ENCODE data around the gene FRMD4B.

Gene FRMD4B

DNA sequence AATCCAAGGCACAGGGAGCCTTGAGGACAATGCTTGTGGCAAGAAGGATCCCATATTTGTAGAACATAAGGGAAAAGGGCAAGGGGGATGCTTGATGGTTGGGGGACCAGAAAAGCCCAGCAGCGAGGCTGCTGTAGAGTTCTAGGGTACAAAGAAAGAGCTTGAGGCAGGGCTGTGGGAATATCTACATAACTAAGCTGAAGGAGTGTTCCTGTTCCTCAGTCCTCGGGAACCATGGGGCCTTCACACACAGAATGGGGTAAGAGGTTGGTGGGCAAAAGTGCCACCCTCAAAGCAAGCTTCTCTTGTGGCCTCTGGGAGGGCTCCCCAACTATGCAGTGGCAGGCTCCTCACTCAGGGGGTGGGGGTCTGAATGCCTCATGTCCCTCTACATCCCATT, 6.5 kb upstream of the FRMD4B start:
- Histone ChIP-seq H3K9ac (ENCODE audit: low read length) (no peak overlapping the region), H3K36me3 (ENCODE audit: insufficient read depth, low read length) (no peaks in the 10 kb centered on the region), H3F3A (ENCODE audit: insufficient read depth, low read length) (no peaks in the 10 kb centered on the region), H3K4me1 (ENCODE audit: insufficient read depth, low read length, severe bottlenecking) (no peaks in the 10 kb centered on the region), H3K9me2 (ENCODE audit: low read depth, low read length) (no peaks in the 10 kb centered on the region), H3K27ac (ENCODE audit: low read depth, low read length, poor library complexity, severe bottlenecking) (no peak overlapping the region), H3K79me2 (ENCODE audit: insufficient read depth, low read length) (no peaks in the 10 kb centered on the region), H3K27me3 (ENCODE audit: insufficient read depth, low read length) (0 out of 2 replicates have a peak, but pooled peaks cover 3% of the 10 kb centered on the region), H3K9me3 (ENCODE audit: low read length) (0 out of 2 replicates have a peak, but pooled peaks cover 3% of the 10 kb centered on the region), H3K4me2 (ENCODE audit: low read length) (no peak overlapping the region), H4K20me1 (ENCODE audit: insufficient read depth, low read length) (no peaks in the 10 kb centered on the region), H2AFZ (ENCODE audit: low read length) (no peak overlapping the region), H3K4me3 (ENCODE audit: low read depth, low read length, poor library complexity, severe bottlenecking) (no peak overlapping the region)
- TF ChIP-seq CTCF (IDR thresholded peaks at IDR 0.05; ENCODE audit: low read length) (no peak), EZH2 (IDR thresholded peaks at IDR 0.05; ENCODE audit: borderline replicate concordance, low read length) (no peak)

GRCh38 chr3:69391554-69391953, 5.7 kb upstream of the FRMD4B start:
- Histone ChIP-seq H3K9me3 (ENCODE audit: low read length) (0 out of 2 replicates have a peak, but pooled peaks cover 3% of the 10 kb centered on the region), H3K9ac (ENCODE audit: low read length) (no peak overlapping the region), H4K20me1 (ENCODE audit: insufficient read depth, low read length) (no peaks in the 10 kb centered on the region), H3K4me1 (ENCODE audit: insufficient read depth, low read length, severe bottlenecking) (no peaks in the 10 kb centered on the region), H3K27me3 (ENCODE audit: insufficient read depth, low read length) (0 out of 2 replicates have a peak, but pooled peaks cover 3% of the 10 kb centered on the region), H3K27ac (ENCODE audit: low read depth, low read length, poor library complexity, severe bottlenecking) (no peak overlapping the region), H3K4me2 (ENCODE audit: low read length) (no peak overlapping the region), H3K9me2 (ENCODE audit: low read depth, low read length) (no peaks in the 10 kb centered on the region), H2AFZ (ENCODE audit: low read length) (no peak overlapping the region), H3K4me3 (ENCODE audit: low read depth, low read length, poor library complexity, severe bottlenecking) (no peak overlapping the region), H3F3A (ENCODE audit: insufficient read depth, low read length) (no peaks in the 10 kb centered on the region), H3K36me3 (ENCODE audit: insufficient read depth, low read length) (no peaks in the 10 kb centered on the region), H3K79me2 (ENCODE audit: insufficient read depth, low read length) (no peaks in the 10 kb centered on the region)
- TF ChIP-seq CTCF (IDR thresholded peaks at IDR 0.05; ENCODE audit: low read length), result no peak
- no peak for TF ChIP-seq EZH2 (IDR thresholded peaks at IDR 0.05; ENCODE audit: borderline replicate concordance, low read length)

DNA sequence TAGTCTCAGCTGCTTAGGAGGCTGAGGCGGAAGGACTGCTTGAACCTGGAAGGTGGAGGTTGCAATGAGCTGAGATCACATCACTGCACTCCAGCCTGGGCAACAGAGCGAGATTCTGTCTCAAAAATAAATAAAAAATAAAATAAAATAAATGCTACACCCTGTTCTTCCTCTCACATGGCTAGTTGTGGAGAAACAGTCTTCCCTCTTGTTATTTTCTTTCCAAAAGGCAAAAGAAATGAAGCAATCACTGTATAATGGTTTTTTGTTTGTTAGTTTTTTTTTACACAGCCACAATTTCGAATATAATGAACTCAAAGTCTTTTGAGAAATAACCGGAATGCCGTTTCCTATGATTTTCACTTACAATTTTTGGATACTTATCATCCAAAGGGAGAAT, 4.9 kb upstream of the FRMD4B start:
- no peaks in the 10 kb centered on the region for H3F3A ChIP-seq (ENCODE audit: insufficient read depth, low read length)
- 0 out of 2 replicates have a peak, but pooled peaks cover 3% of the 10 kb centered on the region for H3K27me3 ChIP-seq (ENCODE audit: insufficient read depth, low read length)
- no peaks in the 10 kb centered on the region for H3K79me2 ChIP-seq (ENCODE audit: insufficient read depth, low read length)
- no peaks in the 10 kb centered on the region for H3K9me2 ChIP-seq (ENCODE audit: low read depth, low read length)
- H3K9ac ChIP-seq (ENCODE audit: low read length), result no peak overlapping the region
- 0 out of 2 replicates have a peak, but pooled peaks cover 3% of the 10 kb centered on the region for H3K9me3 ChIP-seq (ENCODE audit: low read length)
- no peak overlapping the region for H3K27ac ChIP-seq (ENCODE audit: low read depth, low read length, poor library complexity, severe bottlenecking)
- H4K20me1 ChIP-seq (ENCODE audit: insufficient read depth, low read length), result no peaks in the 10 kb centered on the region
- H3K4me2 ChIP-seq (ENCODE audit: low read length), result no peak overlapping the region
- H2AFZ ChIP-seq (ENCODE audit: low read length), result no peak overlapping the region
- no peaks in the 10 kb centered on the region for H3K36me3 ChIP-seq (ENCODE audit: insufficient read depth, low read length)
- no peaks in the 10 kb centered on the region for H3K4me1 ChIP-seq (ENCODE audit: insufficient read depth, low read length, severe bottlenecking)
- H3K4me3 ChIP-seq (ENCODE audit: low read depth, low read length, poor library complexity, severe bottlenecking), result no peak overlapping the region
- TF ChIP-seq CTCF (IDR thresholded peaks at IDR 0.05; ENCODE audit: low read length) (no peak), EZH2 (IDR thresholded peaks at IDR 0.05; ENCODE audit: borderline replicate concordance, low read length) (no peak)

Data from OCI-LY1 (cell line).